Endothelial cell of umbilical vein (primary cell): ENCODE data around the gene STK39. TPM values are rescaled to one million over a fixed set of nuclear protein-coding genes. Genes with fewer than 3 reads are reported as not detected.

Experiments used
- BruUV-seq: library from RNA; stranded (reverse); fragments of 400-500 nt; replicated peaks from 2 replicates; lab custom pipeline; 2021; lab: Mats Ljungman, UMichigan
- CTCF ChIA-PET: fragments of 300-600, 350-600 bp; sonication (Branson Sonifier 250); formaldehyde crosslinking; loops from one replicate; lab custom pipeline; 2021; ENCODE audit warnings: antibody characterized with exemption, inconsistent platforms; lab: Charles Lee
- POLR2A ChIA-PET: fragments of 300-600, 350-600 bp; sonication (Branson Sonifier 250); formaldehyde crosslinking; loops from one replicate; lab custom pipeline; 2021; ENCODE audit warnings: antibody characterized with exemption, inconsistent platforms; lab: Charles Lee
- DNase-seq: peaks from one replicate; pipeline ENCODE4 v3.0.0-alpha.2; 2011; ENCODE audit warnings: low read depth, low spot score
- FAIRE-seq: peaks from 2 replicates; lab custom pipeline; 2011; peaks lifted over from hg19 to GRCh38; lab: Jason Lieb, UNC
- H2AFZ ChIP-seq: 2 replicates; pipeline ENCODE4 v1.6.0; 2012; ENCODE audit warnings: low read depth, low read length, control low read depth, inconsistent platforms
- H3K27ac ChIP-seq: 2 replicates; pipeline ENCODE4 v1.5.1; 2011; ENCODE audit warnings: low read depth, mild to moderate bottlenecking, control low read depth, low read length, moderate library complexity; ENCODE audit not compliant: insufficient read depth
- H3K27me3 ChIP-seq, 2 experiments: 2 replicates each; pipeline versions ENCODE4 v1.6.0 to v1.6.1; 2011; ENCODE audit warnings: low read length in 2 of 2, mixed read lengths in 1 of 2; ENCODE audit not compliant: control insufficient read depth in 2 of 2, insufficient read depth in 2 of 2
- H3K36me3 ChIP-seq, 2 experiments: 2 replicates in 1 of 2; 3 replicates in 1 of 2; pipeline ENCODE4 v1.5.1; 2011; ENCODE audit warnings: low read length in 2 of 2, mild to moderate bottlenecking in 1 of 2, moderate library complexity in 1 of 2; ENCODE audit not compliant: control insufficient read depth in 2 of 2, insufficient read depth in 2 of 2; ENCODE audit errors: extremely low read depth in 1 of 2
- H3K4me1 ChIP-seq: 3 replicates; pipeline ENCODE4 v1.5.1; 2011; ENCODE audit warnings: mild to moderate bottlenecking, low read length; ENCODE audit not compliant: control insufficient read depth, insufficient read depth; ENCODE audit errors: extremely low read depth
- H3K4me2 ChIP-seq: 2 replicates; pipeline ENCODE4 v1.6.1; 2011; ENCODE audit warnings: low read length, control low read depth, mixed read lengths; ENCODE audit not compliant: insufficient read depth
- H3K4me3 ChIP-seq, 3 experiments: fragments of 200-600 bp in 1 of 3; sonication (generic), shearing (Covaris generic) in 1 of 3; replicated peaks in 1 of 3; 2 replicates each; pipeline ENCODE4 v1.5.1; 2011 to 2016; ENCODE audit warnings: control low read depth in 3 of 3, low read length in 3 of 3, mild to moderate bottlenecking in 2 of 3, inconsistent platforms in 1 of 3, low read depth in 1 of 3, moderate library complexity in 1 of 3; ENCODE audit not compliant: insufficient read depth in 1 of 3
- H3K79me2 ChIP-seq: 2 replicates; pipeline ENCODE4 v1.6.0; 2012; ENCODE audit warnings: low read length, inconsistent platforms; ENCODE audit not compliant: control insufficient read depth, insufficient read depth
- H3K9ac ChIP-seq: replicated peaks from 2 replicates; pipeline ENCODE3; 2011; ENCODE audit warnings: low read length, control low read depth; ENCODE audit not compliant: insufficient read depth; ENCODE audit errors: extremely low read depth
- H3K9me1 ChIP-seq: replicated peaks from 3 replicates; pipeline ENCODE4 v1.6.0; 2011; ENCODE audit warnings: mild to moderate bottlenecking, low read length; ENCODE audit not compliant: control insufficient read depth, insufficient read depth; ENCODE audit errors: extremely low read depth
- H3K9me3 ChIP-seq: replicated peaks from 2 replicates; pipeline ENCODE4 v1.5.1; 2012; ENCODE audit warnings: low read length, inconsistent platforms; ENCODE audit not compliant: control insufficient read depth, insufficient read depth
- H4K20me1 ChIP-seq: replicated peaks from 2 replicates; pipeline ENCODE3; 2011; ENCODE audit warnings: mild to moderate bottlenecking, low read length; ENCODE audit not compliant: control insufficient read depth, insufficient read depth; ENCODE audit errors: extremely low read depth
- EZH2 ChIP-seq: IDR thresholded peaks from 2 replicates; pipeline ENCODE4 v1.6.1; 2012; ENCODE audit warnings: borderline replicate concordance, low read depth, mild to moderate bottlenecking, moderate library complexity, low read length, inconsistent platforms; ENCODE audit not compliant: severe bottlenecking
- FOS ChIP-seq: IDR thresholded peaks from 2 replicates; pipeline ENCODE4 v1.6.1; 2011; ENCODE audit warnings: mild to moderate bottlenecking, low read length, moderate library complexity, borderline replicate concordance; ENCODE audit not compliant: insufficient read depth
- GATA2 ChIP-seq: IDR thresholded peaks from 2 replicates; pipeline ENCODE4 v1.7.0; 2011; ENCODE audit warnings: low read depth, mild to moderate bottlenecking, moderate library complexity, mixed read lengths, low read length; ENCODE audit not compliant: insufficient read length, insufficient read depth
- JUN ChIP-seq: IDR thresholded peaks from 2 replicates; pipeline ENCODE4 v1.6.1; 2011; ENCODE audit warnings: borderline replicate concordance, low read depth; ENCODE audit not compliant: insufficient read length, insufficient read depth
- MYC ChIP-seq: IDR thresholded peaks from one replicate; pipeline ENCODE4 v1.6.1; 2011; ENCODE audit warnings: mild to moderate bottlenecking, low read depth, low read length
- POLR2A ChIP-seq: IDR thresholded peaks from 2 replicates; pipeline ENCODE4 v1.6.1; 2012; ENCODE audit warnings: low read depth, mild to moderate bottlenecking, control low read depth, low read length
- POLR2AphosphoS5 ChIP-seq: IDR thresholded peaks from 2 replicates; pipeline ENCODE4 v1.6.1; 2012; ENCODE audit warnings: low read depth, mild to moderate bottlenecking, control low read depth, low read length, moderate library complexity; ENCODE audit not compliant: insufficient read depth
- dilution Hi-C: fragments of 300-500 bp; cut with MboI; formaldehyde crosslinking; loops from one replicate; pipeline ENCODE4 v1.15.0; 2019; ENCODE audit warnings: low sequenced_read_pairs; ENCODE audit not compliant: extremely low pct_ligation_motif_present
- intact Hi-C: fragments of 100-400 bp; cut with micrococcal nuclease; formaldehyde crosslinking; loops from one replicate; pipeline ENCODE4 v1.10.0; 2022
- polyA plus RNA-seq, 4 experiments: library from polyadenylated mRNA; depleted of rRNA in 3 of 4; stranded (reverse) in 3 of 4; unstranded in 1 of 4; fragments of >200 nt; gene quantifications; 2 replicates each; pipeline versions ENCODE4 v1.2.1 to v1.2.3, GENCODE V29; 2011 to 2012; ENCODE audit warnings: missing spikeins in 1 of 4
- total RNA-seq: library from RNA; stranded (reverse); gene quantifications from 2 replicates; pipeline ENCODE4 v1.2.3, GENCODE V29; 2021
- TF ChIP-seq, protein P1 (sequence below): IDR thresholded peaks from 2 replicates; pipeline ENCODE4 v1.6.1; 2011; ENCODE audit not compliant: insufficient read depth, insufficient read length
- TF ChIP-seq, protein P2 (sequence below), 2 donors: IDR thresholded peaks; 1 replicate in 1 of 2; 2 replicates in 1 of 2; pipeline ENCODE4 v1.5.1; 2011; ENCODE audit warnings: low read length in 2 of 2, mild to moderate bottlenecking in 2 of 2, moderate library complexity in 2 of 2, control low read depth in 1 of 2, inconsistent platforms in 1 of 2, low read depth in 1 of 2; ENCODE audit not compliant: insufficient read depth in 1 of 2; ENCODE audit errors: extremely low read depth in 1 of 2

Gene STK39
- total and polyA plus RNA-seq, 2 donors (not counting 3 experiments of a cell fraction or from before 2014, with no cell fraction given), result 4.6 to 13.1 TPM

GRCh38 chr2:168203762-168204693, 43.4 kb downstream of the STK39 start:
- Histone ChIP-seq H3K4me2 (no peak overlapping the region), H3K27me3 (no peaks in the 10 kb centered on the region), H4K20me1 (no peaks in the 10 kb centered on the region), H3K4me3 (no peak overlapping the region), H3K4me1 (no peaks in the 10 kb centered on the region), H2AFZ (no peak overlapping the region), H3K36me3 (no peaks in the 10 kb centered on the region), H3K27ac (no peak overlapping the region), H3K9ac (no peak overlapping the region), H3K9me3 (no peaks in the 10 kb centered on the region), H3K9me1 (no peaks in the 10 kb centered on the region), H3K79me2 (peaks cover 9% of the 10 kb centered on the region)
- TF ChIP-seq MYC (no peak), POLR2AphosphoS5 (no peak), EZH2 (no peak), POLR2A (no peak), GATA2 (no peak), JUN (no peak), FOS (no peak)
- TF ChIP-seq, protein P1, sequence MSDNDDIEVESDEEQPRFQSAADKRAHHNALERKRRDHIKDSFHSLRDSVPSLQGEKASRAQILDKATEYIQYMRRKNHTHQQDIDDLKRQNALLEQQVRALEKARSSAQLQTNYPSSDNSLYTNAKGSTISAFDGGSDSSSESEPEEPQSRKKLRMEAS, result no peak
- TF ChIP-seq, protein P2, sequence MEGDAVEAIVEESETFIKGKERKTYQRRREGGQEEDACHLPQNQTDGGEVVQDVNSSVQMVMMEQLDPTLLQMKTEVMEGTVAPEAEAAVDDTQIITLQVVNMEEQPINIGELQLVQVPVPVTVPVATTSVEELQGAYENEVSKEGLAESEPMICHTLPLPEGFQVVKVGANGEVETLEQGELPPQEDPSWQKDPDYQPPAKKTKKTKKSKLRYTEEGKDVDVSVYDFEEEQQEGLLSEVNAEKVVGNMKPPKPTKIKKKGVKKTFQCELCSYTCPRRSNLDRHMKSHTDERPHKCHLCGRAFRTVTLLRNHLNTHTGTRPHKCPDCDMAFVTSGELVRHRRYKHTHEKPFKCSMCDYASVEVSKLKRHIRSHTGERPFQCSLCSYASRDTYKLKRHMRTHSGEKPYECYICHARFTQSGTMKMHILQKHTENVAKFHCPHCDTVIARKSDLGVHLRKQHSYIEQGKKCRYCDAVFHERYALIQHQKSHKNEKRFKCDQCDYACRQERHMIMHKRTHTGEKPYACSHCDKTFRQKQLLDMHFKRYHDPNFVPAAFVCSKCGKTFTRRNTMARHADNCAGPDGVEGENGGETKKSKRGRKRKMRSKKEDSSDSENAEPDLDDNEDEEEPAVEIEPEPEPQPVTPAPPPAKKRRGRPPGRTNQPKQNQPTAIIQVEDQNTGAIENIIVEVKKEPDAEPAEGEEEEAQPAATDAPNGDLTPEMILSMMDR (IDR thresholded peaks at IDR 0.05; ENCODE audit: extremely low read depth in 1 of 2, insufficient read depth in 1 of 2, low read depth in 1 of 2, low read length in 2 of 2), result no peak
- CTCF ChIA-PET, result no interaction called here
- intact Hi-C loops, result no loop called here
- no peak for FAIRE-seq
- dilution Hi-C loops, result no loop called here
- BruUV-seq, result no TSS peak
- POLR2A ChIA-PET, result no interaction called here
- no peak for DNase-seq
